GM19452 (cell line): ENCODE data around the gene ZGPAT.

ENCODE experiments used
- ATAC-seq: cut with Tn5 transposase; IDR thresholded peaks from one replicate; pipeline ENCODE4 v1.9.1; 2021; ENCODE audit not compliant: unreplicated experiment

ZGPAT gene

DNA sequence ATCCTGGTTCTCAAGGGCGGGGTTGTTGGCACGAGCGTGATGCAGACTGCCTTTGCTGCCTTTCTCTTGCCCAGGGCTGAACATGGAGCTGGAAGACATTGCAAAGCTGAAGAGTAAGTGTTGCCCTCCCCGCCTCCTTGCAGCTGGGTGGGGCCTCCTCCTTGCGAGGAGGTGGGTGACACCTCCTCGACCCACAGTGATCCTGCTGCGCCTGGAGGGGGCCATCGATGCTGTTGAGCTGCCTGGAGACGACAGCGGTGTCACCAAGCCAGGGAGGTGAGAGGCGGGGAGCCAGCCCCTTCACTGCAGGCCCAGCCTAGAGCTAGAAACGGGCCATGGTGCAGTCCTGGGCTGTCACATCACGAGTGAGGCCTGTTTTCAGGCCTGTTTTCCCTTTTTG is 29.8 kb upstream of the ZGPAT start:
- no peak for ATAC-seq

- no peak for ATAC-seq
These were observed 29.0 kb upstream of the ZGPAT start for GRCh38 chr20:63678667-63679465.

- ATAC-seq = no peak
These were observed 28.0 kb upstream of the ZGPAT start for GRCh38 chr20:63679799-63680305.

GRCh38 chr20:63680427-63680826 is 27.4 kb upstream of the ZGPAT start:
- ATAC-seq = no peak

GRCh38 chr20:63680857-63681608 is 26.8 kb upstream of the ZGPAT start:
- ATAC-seq = no peak

DNA sequence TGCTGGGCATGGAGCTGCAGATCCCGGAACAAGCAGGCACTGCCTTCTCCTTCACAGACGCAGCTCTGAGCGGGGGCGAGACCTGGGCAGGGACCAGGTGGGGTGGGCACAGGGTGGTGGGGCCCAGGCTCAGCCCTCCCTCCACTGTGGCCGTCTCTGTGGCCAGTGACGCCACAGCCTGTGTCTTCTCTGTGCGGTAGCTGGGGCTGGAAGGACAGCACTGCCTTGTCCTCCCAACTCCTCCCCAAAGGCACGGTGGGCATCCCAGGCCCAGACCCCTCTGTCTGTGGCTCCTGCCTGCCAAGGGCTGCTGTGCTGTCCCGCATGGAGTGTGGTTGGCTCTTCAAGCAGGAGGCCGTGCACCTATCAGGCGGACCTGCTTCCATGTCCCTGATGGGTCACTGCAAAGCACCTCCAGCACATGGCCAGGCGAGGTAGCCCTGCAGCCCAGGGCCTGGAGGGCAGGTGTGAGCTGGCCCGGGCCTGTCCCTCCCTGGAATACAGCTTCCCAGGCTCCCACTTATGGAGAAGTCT is 26.2 kb upstream of the ZGPAT start:
- ATAC-seq = no peak

GRCh38 chr20:63682384-63683139 is 25.3 kb upstream of the ZGPAT start:
- ATAC-seq = no peak

- ATAC-seq = no peak
These were observed 22.4 kb upstream of the ZGPAT start for GRCh38 chr20:63685269-63686026.

DNA sequence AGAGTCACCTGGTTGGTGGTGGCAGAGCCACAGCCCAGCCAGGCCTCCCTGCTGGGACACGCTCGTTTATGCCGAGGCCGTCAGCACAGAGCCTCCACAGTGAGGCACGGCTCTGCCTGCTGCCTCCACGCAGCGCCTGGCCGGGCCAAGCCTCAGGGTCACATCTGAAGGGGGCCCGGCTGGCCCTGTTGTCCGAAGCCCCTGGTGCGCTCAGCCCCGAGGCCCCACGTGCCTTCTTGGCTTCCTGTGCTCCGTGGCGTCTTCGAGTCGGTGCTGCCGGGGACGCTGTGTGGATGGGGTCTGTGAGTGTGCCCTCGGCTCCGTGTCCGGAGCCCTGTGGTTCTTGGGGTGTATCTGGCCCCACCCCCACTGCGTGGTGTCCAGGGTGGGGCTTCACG is 21.7 kb upstream of the ZGPAT start:
- ATAC-seq = no peak

DNA sequence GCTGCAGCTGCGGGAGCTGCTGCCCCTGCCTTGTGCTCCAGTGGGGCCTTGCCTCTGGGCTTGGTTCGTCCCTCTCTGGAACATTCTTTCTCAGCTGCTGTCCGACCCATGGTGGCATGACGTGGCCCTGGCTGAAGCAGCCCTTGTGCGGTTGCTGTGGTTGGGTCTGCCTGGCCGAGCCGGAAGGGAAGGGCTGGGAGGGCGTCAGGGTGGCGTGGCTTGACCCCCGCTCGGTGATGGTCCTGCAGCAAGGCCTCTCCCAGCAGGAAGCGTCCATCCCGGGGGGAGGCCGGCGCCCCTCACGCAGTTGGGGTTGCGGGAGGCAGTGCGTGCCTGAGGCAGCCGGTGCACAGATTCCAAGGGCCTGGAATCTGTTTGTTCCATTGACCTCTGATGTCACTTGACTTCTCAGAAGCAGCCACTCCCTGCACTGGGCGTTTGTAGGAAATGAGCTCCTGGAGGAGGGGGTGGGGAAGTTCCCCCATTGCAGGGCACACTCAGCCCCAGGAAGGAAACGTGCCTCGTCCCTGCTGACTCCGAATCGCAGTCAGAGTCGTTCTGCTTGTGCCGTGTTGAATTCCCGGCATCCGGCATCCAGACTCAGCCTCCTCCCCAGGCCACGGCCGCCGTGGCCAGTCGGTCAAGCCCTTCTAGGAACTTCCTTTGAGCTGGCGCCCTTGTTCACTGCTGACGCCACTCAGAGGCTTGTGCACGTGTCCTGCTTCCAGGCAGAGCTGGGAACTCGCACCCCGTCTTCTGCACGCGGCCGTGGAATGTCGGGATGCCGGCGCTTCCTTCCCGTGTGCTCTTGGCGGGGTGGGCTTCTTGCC is 21.1 kb upstream of the ZGPAT start:
- no peak for ATAC-seq

- no peak for ATAC-seq
These were observed 20.2 kb upstream of the ZGPAT start for GRCh38 chr20:63687419-63688178.

- ATAC-seq = no peak
These were observed 19.4 kb upstream of the ZGPAT start for GRCh38 chr20:63688228-63689045.

DNA sequence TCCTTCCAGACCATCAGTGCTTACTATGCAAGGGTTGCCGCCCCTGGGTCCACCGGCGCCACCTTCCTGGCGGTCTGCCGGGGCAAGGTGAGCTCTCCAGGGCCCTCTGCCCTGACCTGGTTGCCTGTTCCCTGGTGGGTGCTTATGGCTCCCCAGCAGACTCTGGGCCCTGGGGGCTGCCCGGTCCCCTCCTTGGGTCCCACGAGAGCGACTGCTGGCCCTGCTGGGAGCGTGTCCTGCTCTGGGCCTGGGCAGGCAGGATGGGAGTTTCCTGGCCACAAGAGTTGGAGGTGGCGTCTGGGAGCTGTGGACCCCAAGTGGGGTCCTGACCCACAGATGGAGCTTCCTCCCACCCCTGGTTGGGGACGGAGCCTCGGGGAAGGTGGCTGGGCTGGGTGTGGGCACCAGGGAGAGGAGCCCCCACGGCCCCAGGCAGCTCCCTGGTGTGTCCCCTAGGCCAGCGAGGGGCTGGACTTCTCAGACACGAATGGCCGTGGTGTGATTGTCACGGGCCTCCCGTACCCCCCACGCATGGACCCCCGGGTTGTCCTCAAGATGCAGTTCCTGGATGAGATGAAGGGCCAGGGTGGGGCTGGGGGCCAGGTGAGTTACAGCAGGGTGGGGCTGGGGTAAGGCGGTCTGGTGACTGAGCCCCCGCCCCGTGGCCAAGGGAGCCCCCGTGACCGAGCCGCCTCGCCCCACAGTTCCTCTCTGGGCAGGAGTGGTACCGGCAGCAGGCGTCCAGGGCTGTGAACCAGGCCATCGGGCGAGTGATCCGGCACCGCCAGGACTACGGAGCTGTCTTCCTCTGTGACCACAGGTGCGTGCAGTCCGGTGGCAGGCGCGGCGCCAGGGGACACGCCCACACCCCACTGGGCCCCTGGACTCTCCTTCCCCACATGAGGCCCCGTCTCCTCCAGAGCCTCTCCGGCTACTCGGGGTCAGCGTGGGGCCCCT is 18.5 kb upstream of the ZGPAT start:
- no peak for ATAC-seq

DNA sequence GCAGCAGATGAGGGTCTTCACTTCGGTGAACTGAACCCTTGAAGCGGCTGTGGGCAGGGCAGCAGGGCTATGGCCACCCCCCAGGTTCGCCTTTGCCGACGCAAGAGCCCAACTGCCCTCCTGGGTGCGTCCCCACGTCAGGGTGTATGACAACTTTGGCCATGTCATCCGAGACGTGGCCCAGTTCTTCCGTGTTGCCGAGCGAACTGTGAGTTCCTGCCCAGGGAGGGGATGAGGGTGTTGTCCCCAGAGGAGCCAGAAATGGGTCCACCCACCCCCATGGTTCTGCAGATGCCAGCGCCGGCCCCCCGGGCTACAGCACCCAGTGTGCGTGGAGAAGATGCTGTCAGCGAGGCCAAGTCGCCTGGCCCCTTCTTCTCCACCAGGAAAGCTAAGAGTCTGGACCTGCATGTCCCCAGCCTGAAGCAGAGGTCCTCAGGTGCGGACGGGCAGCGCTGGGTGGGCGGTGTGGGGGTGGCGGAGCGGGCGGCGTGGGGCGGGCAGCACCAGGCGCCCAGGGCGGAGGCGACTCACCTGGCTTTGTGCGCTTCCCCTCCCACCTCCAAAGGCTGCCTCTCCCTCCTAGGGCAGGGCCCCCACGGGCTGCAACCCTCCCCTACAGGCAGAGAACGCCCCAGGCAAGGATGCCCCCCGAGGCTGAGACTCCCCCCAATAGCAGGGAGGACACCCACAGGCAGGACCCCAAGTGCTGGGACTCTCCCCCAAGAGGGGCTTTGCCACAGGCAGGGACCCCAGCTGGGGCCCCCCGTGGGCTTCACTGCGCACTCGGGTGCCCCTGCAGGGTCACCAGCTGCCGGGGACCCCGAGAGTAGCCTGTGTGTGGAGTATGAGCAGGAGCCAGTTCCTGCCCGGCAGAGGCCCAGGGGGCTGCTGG is 17.6 kb upstream of the ZGPAT start:
- no peak for ATAC-seq

- no peak for ATAC-seq
These were observed 16.7 kb upstream of the ZGPAT start for GRCh38 chr20:63690898-63691710.
